Hepatocyte (in vitro differentiated cells): Measurements from ENCODE around the gene B3GNT4. TPM values are rescaled to one million over a fixed set of nuclear protein-coding genes. Genes with fewer than 3 reads are reported as not detected.

Experiments used
- DNase-seq: peaks from one replicate; pipeline ENCODE4 v3.0.0-alpha.2; 2016; ENCODE audit warnings: low spot score
- H2AFZ ChIP-seq: fragments of 200-600 bp; sonication (generic); 2 replicates; pipeline ENCODE4 v1.6.0; 2016; ENCODE audit warnings: antibody characterized with exemption, mild to moderate bottlenecking
- H3K27ac ChIP-seq: fragments of 200-600 bp; sonication (generic); 2 replicates; pipeline ENCODE4 v1.5.1; 2016; ENCODE audit warnings: mild to moderate bottlenecking
- H3K27me3 ChIP-seq: fragments of 200-600 bp; sonication (generic); 2 replicates; pipeline ENCODE4 v1.6.1; 2016
- H3K36me3 ChIP-seq: fragments of 200-600 bp; sonication (generic); replicated peaks from 2 replicates; pipeline ENCODE4 v1.5.1; 2016; ENCODE audit warnings: low read depth; ENCODE audit not compliant: insufficient read depth
- H3K4me1 ChIP-seq: fragments of 200-600 bp; sonication (generic); 2 replicates; pipeline ENCODE4 v1.5.1; 2016; ENCODE audit warnings: mild to moderate bottlenecking, moderate library complexity; ENCODE audit not compliant: insufficient read depth
- H3K4me2 ChIP-seq: fragments of 200-600 bp; sonication (generic); 2 replicates; pipeline ENCODE4 v1.6.0; 2016
- H3K4me3 ChIP-seq: fragments of 200-600 bp; sonication (generic); 2 replicates; pipeline ENCODE4 v1.5.1; 2016; ENCODE audit warnings: mild to moderate bottlenecking
- H3K79me2 ChIP-seq: fragments of 200-600 bp; sonication (generic); 2 replicates; pipeline ENCODE4 v1.6.0; 2017; ENCODE audit warnings: mild to moderate bottlenecking
- H3K9me2 ChIP-seq: fragments of 200-600 bp; sonication (generic); replicated peaks from 2 replicates; pipeline ENCODE4 v1.6.0; 2017; ENCODE audit warnings: mild to moderate bottlenecking; ENCODE audit not compliant: insufficient read depth
- H3K9me3 ChIP-seq: fragments of 200-600 bp; sonication (generic); 2 replicates; pipeline ENCODE4 v1.5.1; 2016; ENCODE audit warnings: low read depth, mild to moderate bottlenecking
- H4K20me1 ChIP-seq: fragments of 200-600 bp; sonication (generic); 2 replicates; pipeline ENCODE4 v1.6.0; 2016; ENCODE audit warnings: mild to moderate bottlenecking; ENCODE audit not compliant: insufficient read depth, poor library complexity, severe bottlenecking
- CTCF ChIP-seq: fragments of 200-600 bp; sonication (generic); IDR thresholded peaks from 2 replicates; pipeline ENCODE4 v1.5.1; 2016; ENCODE audit warnings: antibody characterized with exemption, mild to moderate bottlenecking; ENCODE audit not compliant: poor library complexity
- EZH2 ChIP-seq: fragments of 200-600 bp; sonication (generic); IDR thresholded peaks from 2 replicates; pipeline ENCODE4 v1.6.1; 2016; ENCODE audit warnings: antibody characterized with exemption, mild to moderate bottlenecking, borderline replicate concordance
- EZH2phosphoT487 ChIP-seq: fragments of 200-600 bp; sonication (generic); IDR thresholded peaks from one replicate; pipeline ENCODE4 v1.6.1; 2018; ENCODE audit warnings: antibody characterized with exemption, mild to moderate bottlenecking, low read depth, moderate library complexity; ENCODE audit not compliant: unreplicated experiment, severe bottlenecking
- WGBS: methylation state at CpG from one replicate; pipeline ENCODE4 v1.1.6; 2016; ENCODE audit warnings: low lambda C conversion rate; ENCODE audit errors: missing lambda C conversion rate; 5-methylcytosine and 5-hydroxymethylcytosine counted together
- polyA plus RNA-seq: library from polyadenylated mRNA; unstranded; fragments of >200 nt; fragmentation: Nextera tagmentation; extraction: Ambion mirVana; gene quantifications from 2 replicates; pipeline ENCODE4 v1.2.1, GENCODE V29; 2016
- total RNA-seq: library from RNA; depleted of rRNA; stranded (reverse); fragments of >200 nt; gene quantifications from 2 replicates; pipeline ENCODE4 v1.2.3, GENCODE V29; 2014

B3GNT4 gene
- total and polyA plus RNA-seq, 2 experiments from 2014 or later, result 0.13 to 1.0 TPM

GRCh38 chr12:122159882-122160281, 43.6 kb upstream of the B3GNT4 start:
- no peak for DNase-seq
- WGBS, result 60% methylated on average over 4 of the region's 4 CpGs
- H3K4me3 ChIP-seq, result no peak overlapping the region
- no peak overlapping the region for H3K4me2 ChIP-seq
- no peaks in the 10 kb centered on the region for H3K4me1 ChIP-seq
- H3K27me3 ChIP-seq, result no peaks in the 10 kb centered on the region
- H3K9me2 ChIP-seq, result no peaks in the 10 kb centered on the region
- TF ChIP-seq EZH2phosphoT487 (no peak), CTCF (no peak), EZH2 (no peak)
- H3K79me2 ChIP-seq, result no peaks in the 10 kb centered on the region
- no peaks in the 10 kb centered on the region for H3K36me3 ChIP-seq
- no peaks in the 10 kb centered on the region for H3K9me3 ChIP-seq
- H2AFZ ChIP-seq, result no peak overlapping the region
- no peak overlapping the region for H3K27ac ChIP-seq
- no peaks in the 10 kb centered on the region for H4K20me1 ChIP-seq

- no peaks in the 10 kb centered on the region for H3K27me3 ChIP-seq
- no peaks in the 10 kb centered on the region for H3K9me3 ChIP-seq
- no peak for DNase-seq
- no peak overlapping the region for H2AFZ ChIP-seq
- no peak overlapping the region for H3K27ac ChIP-seq
- no peak for TF ChIP-seq EZH2
- no peak for TF ChIP-seq EZH2phosphoT487
- no peak for TF ChIP-seq CTCF
- H3K9me2 ChIP-seq, result no peaks in the 10 kb centered on the region
- no peaks in the 10 kb centered on the region for H3K79me2 ChIP-seq
- WGBS, result 82% methylated on average over 10 of the region's 11 CpGs
- H3K36me3 ChIP-seq, result no peaks in the 10 kb centered on the region
- no peaks in the 10 kb centered on the region for H3K4me1 ChIP-seq
- no peak overlapping the region for H3K4me3 ChIP-seq
- no peak overlapping the region for H3K4me2 ChIP-seq
- no peaks in the 10 kb centered on the region for H4K20me1 ChIP-seq
Observed at GRCh38 chr12:122160761-122161160, 42.7 kb upstream of the B3GNT4 start.

GRCh38 chr12:122161682-122162081, 41.8 kb upstream of the B3GNT4 start:
- Histone ChIP-seq H3K27me3 (no peaks in the 10 kb centered on the region), H3K9me3 (no peaks in the 10 kb centered on the region), H2AFZ (no peak overlapping the region), H3K4me3 (no peak overlapping the region), H3K9me2 (no peaks in the 10 kb centered on the region), H3K36me3 (no peaks in the 10 kb centered on the region), H3K27ac (no peak overlapping the region), H4K20me1 (no peaks in the 10 kb centered on the region), H3K4me2 (no peak overlapping the region), H3K79me2 (no peaks in the 10 kb centered on the region), H3K4me1 (no peaks in the 10 kb centered on the region)
- WGBS, result 87% methylated on average over 8 of the region's 8 CpGs
- TF ChIP-seq CTCF, result no peak
- TF ChIP-seq EZH2, result no peak
- DNase-seq, result no peak

- no peaks in the 10 kb centered on the region for H3K27me3 ChIP-seq
Observed at GRCh38 chr12:122162976-122163375, 40.5 kb upstream of the B3GNT4 start.

More at GRCh38 chr12:122162976-122163375, 40.5 kb upstream of the B3GNT4 start:
- H4K20me1 ChIP-seq, result no peaks in the 10 kb centered on the region
- no peaks in the 10 kb centered on the region for H3K4me1 ChIP-seq
- H3K4me2 ChIP-seq, result no peak overlapping the region
- no peaks in the 10 kb centered on the region for H3K9me2 ChIP-seq
- H3K9me3 ChIP-seq, result no peaks in the 10 kb centered on the region
- TF ChIP-seq EZH2phosphoT487, result no peak
- no peak for TF ChIP-seq EZH2
- TF ChIP-seq CTCF, result no peak
- H3K27ac ChIP-seq, result no peak overlapping the region
- no peak for DNase-seq
- H3K79me2 ChIP-seq, result no peaks in the 10 kb centered on the region
- H2AFZ ChIP-seq, result no peak overlapping the region
- H3K36me3 ChIP-seq, result no peaks in the 10 kb centered on the region
- no peak overlapping the region for H3K4me3 ChIP-seq
- 97% methylated on average over 3 of the region's 3 CpGs for WGBS
